Chondrocyte (in vitro differentiated cells): ENCODE measurements around the gene IFNA2. TPM values are rescaled to one million over a fixed set of nuclear protein-coding genes. Genes with fewer than 3 reads are reported as not detected.
A peak's percentile ranks its signal among the peaks of the same experiment; 100 is the strongest.

ENCODE experiments used
- DNase-seq: peaks from one replicate; pipeline ENCODE4 v3.0.0; 2021; ENCODE audit warnings: mixed read lengths, low spot score
- H3K27ac Mint-ChIP-seq: one replicate; pipeline ENCODE4 v1.8.0; 2021; ENCODE audit warnings: mild to moderate bottlenecking, moderate library complexity, mixed read lengths; ENCODE audit not compliant: unreplicated experiment
- H3K27me3 Mint-ChIP-seq: 2 replicates; pipeline ENCODE4 v1.8.0; 2021; ENCODE audit warnings: low read depth, mixed read lengths
- H3K36me3 Mint-ChIP-seq: 2 replicates; pipeline ENCODE4 v1.8.0; 2021; ENCODE audit warnings: low read depth, mixed read lengths
- H3K4me1 Mint-ChIP-seq: 2 replicates; pipeline ENCODE4 v1.8.0; 2021; ENCODE audit warnings: low read depth, mild to moderate bottlenecking, mixed read lengths
- H3K4me3 Mint-ChIP-seq: one replicate; pipeline ENCODE4 v1.8.0; 2021; ENCODE audit warnings: mild to moderate bottlenecking, moderate library complexity, mixed read lengths; ENCODE audit not compliant: unreplicated experiment
- H3K9me3 Mint-ChIP-seq: 2 replicates; pipeline ENCODE4 v1.8.0; 2021; ENCODE audit warnings: low read depth, mixed read lengths
- CTCF ChIP-seq: fragments of 200-600 bp; sonication (generic); IDR thresholded peaks from 2 replicates; pipeline ENCODE4 v1.5.0; 2021; ENCODE audit warnings: antibody characterized with exemption, mild to moderate bottlenecking, moderate library complexity
- total RNA-seq: library from RNA; stranded (reverse); gene quantifications from 3 replicates; pipeline ENCODE4 v1.2.1, GENCODE V29; 2021

Gene IFNA2
- total RNA-seq, 1 donor from 2014 or later = not detected

DNA sequence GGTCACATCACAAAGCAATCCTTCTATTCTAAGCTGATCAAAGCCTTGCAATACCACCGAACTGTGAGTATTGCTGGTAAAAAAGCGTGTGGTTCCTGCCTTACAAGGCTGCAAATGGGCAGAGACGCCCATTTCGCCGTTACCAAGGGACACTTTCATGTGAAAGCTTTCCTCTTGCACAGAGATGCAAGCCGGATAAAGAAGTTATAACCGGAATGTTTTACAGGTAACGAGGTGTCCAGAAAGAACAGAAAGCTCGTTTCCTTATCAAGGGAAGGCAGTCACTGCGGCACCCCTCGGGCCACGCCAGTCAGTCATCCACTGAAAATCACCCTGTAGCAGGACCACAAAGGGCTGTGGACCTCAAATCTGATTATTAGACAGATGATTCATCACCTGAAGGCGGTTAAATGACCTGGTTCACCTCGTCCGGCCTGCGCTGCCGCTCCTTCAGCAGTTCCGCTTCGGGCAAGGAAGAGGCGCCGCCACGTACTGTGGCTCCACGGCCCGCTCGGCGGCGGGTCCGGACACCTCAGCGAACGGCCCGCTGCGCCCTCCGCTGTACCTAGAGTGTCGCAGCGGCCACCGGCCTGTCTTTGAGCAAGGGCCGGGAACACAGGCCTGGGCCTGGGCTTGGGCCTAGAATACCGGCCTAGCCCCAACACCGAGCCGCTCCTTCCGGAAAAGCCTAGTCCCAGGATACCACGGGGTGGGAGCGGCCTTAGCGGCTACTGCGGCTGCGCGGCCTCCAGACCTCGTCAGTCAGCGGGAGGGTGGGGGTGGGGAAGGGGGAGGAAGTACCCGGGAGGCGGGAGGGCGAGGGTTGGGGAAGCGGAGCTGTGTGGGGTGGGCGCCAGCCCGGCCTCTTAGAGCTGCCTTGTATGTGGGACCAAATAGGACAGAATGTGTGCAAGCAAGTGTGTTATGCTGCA is 50.2 kb downstream of the IFNA2 start, which contains the start of gene KLHL9:
Gene KLHL9, minus strand, starts transcription at position 704 of the 932 bp plus-strand sequence. Its CDS starts 545 bp downstream, at position 159.
- Mint-ChIP-seq H3K36me3 (peaks cover 9% of the 10 kb centered on the region), H3K9me3 (no peaks in the 10 kb centered on the region), H3K4me1 (peaks cover 51% of the 10 kb centered on the region), H3K27me3 (peaks cover 15% of the 10 kb centered on the region), H3K4me3 (peak within 1 kb of the TSS; percentile 83), H3K27ac (peak within 1 kb of the TSS; percentile 88)
- TF ChIP-seq CTCF = peak; percentile 36
- DNase-seq = peak; percentile 96

Other genes starting within 250 kb of the IFNA2 start
- not detected in 3 replicates for gene IFNW1, start 243.6 kb downstream of the IFNA2 start, total RNA-seq
- not detected in 3 replicates for gene IFNA21, start 218.7 kb downstream of the IFNA2 start, total RNA-seq
- not detected in 3 replicates for gene IFNA4, start 197.8 kb downstream of the IFNA2 start, total RNA-seq
- not detected in 3 replicates for gene IFNA7, start 183.2 kb downstream of the IFNA2 start, total RNA-seq
- gene IFNA10, start 178.3 kb downstream of the IFNA2 start, total RNA-seq = not detected in 3 replicates
- gene IFNA16, start 168.1 kb downstream of the IFNA2 start, total RNA-seq = not detected in 3 replicates
- gene IFNA17, start 157.2 kb downstream of the IFNA2 start, total RNA-seq = not detected in 3 replicates
- not detected in 3 replicates for gene IFNA14, start 145.4 kb downstream of the IFNA2 start, total RNA-seq
- gene IFNA5, start 80.1 kb downstream of the IFNA2 start, total RNA-seq = not detected in 3 replicates
- gene KLHL9, start 50.0 kb downstream of the IFNA2 start, total RNA-seq = 27.6 to 32.6 TPM (median 28.9 TPM) in 3 replicates
- not detected in 3 replicates for gene IFNA6, start 34.5 kb downstream of the IFNA2 start, total RNA-seq
- not detected in 3 replicates for gene IFNA13, start 17.3 kb downstream of the IFNA2 start, total RNA-seq
- not detected in 3 replicates for gene IFNA8, start 23.7 kb upstream of the IFNA2 start, total RNA-seq
- gene IFNA1, start 55.0 kb upstream of the IFNA2 start, total RNA-seq = not detected in 3 replicates
- not detected in 3 replicates for gene IFNE, start 96.9 kb upstream of the IFNA2 start, total RNA-seq